ENCODE measurements around the gene NEU2. TPM values are rescaled to one million over a fixed set of nuclear protein-coding genes. Genes with fewer than 3 reads are reported as not detected.

The NEU2 gene
- total and polyA plus RNA-seq, 2 of the 4 experiments (the other 2 are of a cell fraction) = not detected

DNA sequence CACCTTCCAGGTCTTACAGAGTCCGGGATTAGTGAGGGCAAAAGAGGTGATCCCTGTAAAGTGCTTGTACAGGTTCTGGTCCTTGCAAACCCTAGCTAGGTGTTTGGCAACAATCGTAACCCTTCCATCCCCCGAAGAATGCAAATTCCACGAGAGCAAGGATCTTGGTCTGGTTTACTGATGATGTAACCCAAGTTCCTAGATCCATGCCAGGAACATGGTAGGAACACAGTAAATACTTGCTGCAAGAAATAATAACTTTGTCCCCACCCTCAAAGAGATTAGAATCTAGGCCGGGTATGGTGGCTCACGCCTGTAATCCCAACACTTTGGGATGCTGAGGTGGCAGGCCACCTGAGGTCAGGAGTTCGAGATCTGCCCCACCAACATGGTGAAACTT, 6.8 kb upstream of the NEU2 start:
- H3K4me2 ChIP-seq (ENCODE audit: low read depth, low read length) = no peak overlapping the region
- no peak overlapping the region for H3K27ac ChIP-seq (ENCODE audit: insufficient read depth, low read length)
- 81% methylated on average over 4 of the region's 7 CpGs; no CpG with 5 or more reads in 1 of the 2 experiments for WGBS, 2 experiments (ENCODE audit: extremely low coverage in 2 of 2, insufficient read length in 1 of 2)

More for the DNA sequence above, 6.8 kb upstream of the NEU2 start:
- H4K91ac ChIP-seq (ENCODE audit: insufficient read depth, low read depth, low read length) = no peak overlapping the region
- H3K14ac ChIP-seq (replicated peaks; ENCODE audit: low read depth, low read length) = no peak overlapping the region
- dilution Hi-C loops (cut with HindIII; ENCODE audit: low sequenced_read_pairs, unreplicated experiment) (no loop called here), intact Hi-C loops (cut with micrococcal nuclease) (loop anchor here (5.0 kb wide), 1 partner anchor 38 kb away; no protein-coding TSS in a partner anchor), in situ Hi-C loops (cut with MboI; ENCODE audit: low sequenced_read_pairs) (no loop called here)
- H3K27me3 ChIP-seq (ENCODE audit: control insufficient read depth, insufficient read depth, low read length) = peaks cover 6% of the 10 kb centered on the region
- no peak overlapping the region for H3K4ac ChIP-seq (ENCODE audit: low read depth, low read length)
- H2AK5ac ChIP-seq (ENCODE audit: low read depth, low read length) = no peak overlapping the region
- H2AFZ ChIP-seq (replicated peaks; ENCODE audit: low read length, poor library complexity) = no peak overlapping the region
- no peaks in the 10 kb centered on the region for H3K9me1 ChIP-seq (ENCODE audit: insufficient read depth, low read length)
- ChIA-PET POLR2A (ENCODE audit: unreplicated experiment) (no interaction called here), CTCF (no interaction called here)
- H4K5ac ChIP-seq (ENCODE audit: low read depth, low read length) = no peak overlapping the region
- H2AK9ac ChIP-seq (replicated peaks; ENCODE audit: low read depth, low read length, poor library complexity) = no peak overlapping the region
- no peaks in the 10 kb centered on the region for H3K79me1 ChIP-seq (ENCODE audit: low read depth in 1 of 2, low read length in 2 of 2)
- H3K23ac ChIP-seq (ENCODE audit: low read depth, low read length) = no peak overlapping the region
- H3K9me3 ChIP-seq (ENCODE audit: control insufficient read depth, insufficient read depth, low read length) = no peaks in the 10 kb centered on the region
- no peaks in the 10 kb centered on the region for H3K4me1 ChIP-seq (ENCODE audit: control insufficient read depth, insufficient read depth, low read length)
- H4K20me1 ChIP-seq (ENCODE audit: insufficient read depth, low read length) = no peaks in the 10 kb centered on the region
- no peak for ATAC-seq (ENCODE audit: low read depth)
- no peak overlapping the region for H3K56ac ChIP-seq (ENCODE audit: extremely low read depth, insufficient read depth, low read length)
- H2BK15ac ChIP-seq (ENCODE audit: low read depth, low read length) = no peak overlapping the region
- H3K36me3 ChIP-seq (ENCODE audit: control insufficient read depth, insufficient read depth, low read length) = no peaks in the 10 kb centered on the region
- DNase-seq = no peak
- no peak overlapping the region for H2BK120ac ChIP-seq (ENCODE audit: low read depth, low read length)
- H4K8ac ChIP-seq (ENCODE audit: low read depth in 2 of 2, low read length in 2 of 2) = no peak overlapping the region
- H2BK20ac ChIP-seq (ENCODE audit: low read depth, low read length) = no peak overlapping the region
- no peak overlapping the region for H3K4me3 ChIP-seq (ENCODE audit: insufficient read depth, low read depth, low read length)
- H3K18ac ChIP-seq (ENCODE audit: low read depth, low read length) = no peak overlapping the region
- no TSS peak for BruUV-seq (replicated peaks)
- no peak for TF ChIP-seq MAZ (IDR thresholded peaks at IDR 0.05; ENCODE audit: borderline replicate concordance, low read depth, low read length)
- no peak for TF ChIP-seq USF2 (IDR thresholded peaks at IDR 0.05; ENCODE audit: low read depth, low read length)
- TF ChIP-seq MXI1 (IDR thresholded peaks at IDR 0.05; ENCODE audit: borderline replicate concordance, low read depth, low read length) = no peak
- no peak for TF ChIP-seq NFE2L2 (IDR thresholded peaks at IDR 0.05; ENCODE audit: low read depth, low read length)
- TF ChIP-seq RFX5 (IDR thresholded peaks at IDR 0.05; ENCODE audit: low read depth, low read length) = no peak
- TF ChIP-seq RCOR1 (IDR thresholded peaks at IDR 0.05; ENCODE audit: insufficient replicate concordance, low read length) = no peak
- no peak for TF ChIP-seq POLR2A (IDR thresholded peaks at IDR 0.05; ENCODE audit: low read depth, low read length)
- TF ChIP-seq, protein P1, sequence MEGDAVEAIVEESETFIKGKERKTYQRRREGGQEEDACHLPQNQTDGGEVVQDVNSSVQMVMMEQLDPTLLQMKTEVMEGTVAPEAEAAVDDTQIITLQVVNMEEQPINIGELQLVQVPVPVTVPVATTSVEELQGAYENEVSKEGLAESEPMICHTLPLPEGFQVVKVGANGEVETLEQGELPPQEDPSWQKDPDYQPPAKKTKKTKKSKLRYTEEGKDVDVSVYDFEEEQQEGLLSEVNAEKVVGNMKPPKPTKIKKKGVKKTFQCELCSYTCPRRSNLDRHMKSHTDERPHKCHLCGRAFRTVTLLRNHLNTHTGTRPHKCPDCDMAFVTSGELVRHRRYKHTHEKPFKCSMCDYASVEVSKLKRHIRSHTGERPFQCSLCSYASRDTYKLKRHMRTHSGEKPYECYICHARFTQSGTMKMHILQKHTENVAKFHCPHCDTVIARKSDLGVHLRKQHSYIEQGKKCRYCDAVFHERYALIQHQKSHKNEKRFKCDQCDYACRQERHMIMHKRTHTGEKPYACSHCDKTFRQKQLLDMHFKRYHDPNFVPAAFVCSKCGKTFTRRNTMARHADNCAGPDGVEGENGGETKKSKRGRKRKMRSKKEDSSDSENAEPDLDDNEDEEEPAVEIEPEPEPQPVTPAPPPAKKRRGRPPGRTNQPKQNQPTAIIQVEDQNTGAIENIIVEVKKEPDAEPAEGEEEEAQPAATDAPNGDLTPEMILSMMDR (conservative IDR thresholded peaks at IDR 0.05; ENCODE audit: low read depth, low read length) = no peak
- TF ChIP-seq FOS (IDR thresholded peaks at IDR 0.05; ENCODE audit: low read depth, low read length) = no peak
- no peak for TF ChIP-seq CEBPB (IDR thresholded peaks at IDR 0.05; ENCODE audit: low read depth, low read length)
- no peak for TF ChIP-seq SMC3 (IDR thresholded peaks at IDR 0.05; ENCODE audit: low read depth, low read length)
- TF ChIP-seq ELK1 (IDR thresholded peaks at IDR 0.05; ENCODE audit: borderline replicate concordance, low read depth, low read length) = no peak
- TF ChIP-seq CHD1 (IDR thresholded peaks at IDR 0.05; ENCODE audit: low read depth, low read length) = no peak
- no peak for TF ChIP-seq MAFK (IDR thresholded peaks at IDR 0.05; ENCODE audit: low read depth, low read length)
- no peak for TF ChIP-seq RAD21 (IDR thresholded peaks at IDR 0.05; ENCODE audit: low read length)
- no peak for TF ChIP-seq BHLHE40 (IDR thresholded peaks at IDR 0.05; ENCODE audit: low read depth, low read length)
- no peak overlapping the region for H2BK5ac ChIP-seq (ENCODE audit: low read depth, low read length, poor library complexity, severe bottlenecking)
- H3K9ac ChIP-seq (ENCODE audit: low read depth, low read length) = no peak overlapping the region

Data from IMR-90 (cell line).